T-cell (primary cell): Measurements from ENCODE around the gene ZNF254. TPM values are rescaled to one million over a fixed set of nuclear protein-coding genes. Genes with fewer than 3 reads are reported as not detected.
"Not testable (repeated sequence)": the region's sequence is repeated elsewhere in the genome, so short reads cannot be mapped to it uniquely, and the experiment has no call there.

ENCODE experiments used
- ATAC-seq, 4 experiments: fragments of 200-7000 bp in 3 of 4; fragments of 150-1000 bp in 1 of 4; cut with Tn5 transposase; replicated peaks in 1 of 4; 1 replicate in 3 of 4; 2 replicates in 1 of 4; pipeline ENCODE4 v1.10.0; 2021; ENCODE audit warnings: moderate library complexity in 3 of 4, mild to moderate bottlenecking in 2 of 4, moderate number of reproducible peaks in 1 of 4
- CTCF ChIA-PET, 2 donors: fragments of 300-600 bp; sonication (Branson Sonifier 250); formaldehyde crosslinking; loops; one replicate each; lab custom pipeline; 2022; ENCODE audit warnings: antibody characterized with exemption in 2 of 2; lab: Charles Lee
- POLR2A ChIA-PET, 2 donors: fragments of 300-600 bp; sonication (Branson Sonifier 250); formaldehyde crosslinking; loops; one replicate each; lab custom pipeline; 2022; ENCODE audit warnings: antibody characterized with exemption in 2 of 2; lab: Charles Lee
- DNase-seq, 35 experiments: peaks; one replicate each; pipeline versions ENCODE4 v3.0.0 to v3.0.0-alpha.2; 2013 to 2023
- H3K27ac ChIP-seq: one replicate; pipeline ENCODE4 v1.5.1; 2013; ENCODE audit warnings: low read length
- H3K27me3 ChIP-seq, 2 experiments: replicated peaks in 1 of 2; 1 replicate in 1 of 2; 2 replicates in 1 of 2; pipeline versions ENCODE4 v1.6.1 to v1.7.0; 2013; ENCODE audit warnings: low read length in 1 of 2, mixed read lengths in 1 of 2; ENCODE audit not compliant: control insufficient read depth in 2 of 2, insufficient read depth in 2 of 2; ENCODE audit errors: extremely low read depth in 1 of 2
- H3K36me3 ChIP-seq, 2 donors: 1 replicate in 1 of 2; 2 replicates in 1 of 2; pipeline versions ENCODE4 v1.6.1 to v1.7.0; 2013; ENCODE audit warnings: low read length in 1 of 2; ENCODE audit not compliant: control insufficient read depth in 2 of 2, insufficient read depth in 1 of 2; ENCODE audit errors: extremely low read depth in 1 of 2
- H3K4me1 ChIP-seq, 2 experiments: 1 replicate in 1 of 2; 2 replicates in 1 of 2; pipeline versions ENCODE4 v1.6.1 to v1.7.0; 2013; ENCODE audit warnings: low read length in 2 of 2, mixed read lengths in 1 of 2; ENCODE audit not compliant: insufficient read depth in 2 of 2, control insufficient read depth in 1 of 2; ENCODE audit errors: extremely low read depth in 1 of 2
- H3K4me3 ChIP-seq, 2 donors: 1 replicate in 1 of 2; 2 replicates in 1 of 2; pipeline versions ENCODE4 v1.5.1 to v1.7.0; 2013; ENCODE audit warnings: mild to moderate bottlenecking in 2 of 2, low read length in 1 of 2, moderate library complexity in 1 of 2; ENCODE audit not compliant: control insufficient read depth in 1 of 2; ENCODE audit errors: extremely low read depth in 1 of 2
- H3K9me3 ChIP-seq: 2 replicates; pipeline ENCODE4 v1.7.0; 2013
- H3K27ac Mint-ChIP-seq, 2 donors: one replicate each; pipeline ENCODE4 v1.8.0; 2020 to 2021; ENCODE audit warnings: mild to moderate bottlenecking in 2 of 2, mixed read lengths in 2 of 2
- H3K27me3 Mint-ChIP-seq, 2 donors: one replicate each; pipeline ENCODE4 v1.8.0; 2021 to 2022; ENCODE audit warnings: mixed read lengths in 2 of 2
- H3K36me3 Mint-ChIP-seq: one replicate; pipeline ENCODE4 v1.8.0; 2021; ENCODE audit warnings: mixed read lengths
- H3K4me1 Mint-ChIP-seq, 3 donors: one replicate each; pipeline ENCODE4 v1.8.0; 2020 to 2022; ENCODE audit warnings: mixed read lengths in 3 of 3, mild to moderate bottlenecking in 1 of 3
- H3K4me3 Mint-ChIP-seq, 3 donors: one replicate each; pipeline ENCODE4 v1.8.0; 2020 to 2022; ENCODE audit warnings: mild to moderate bottlenecking in 3 of 3, mixed read lengths in 3 of 3, moderate library complexity in 3 of 3
- H3K9me3 Mint-ChIP-seq, 3 donors: one replicate each; pipeline ENCODE4 v1.8.0; 2020 to 2022; ENCODE audit warnings: mixed read lengths in 3 of 3
- WGBS: methylation state at CpG from one replicate; pipeline ENCODE4 v1.1.5; 2013; ENCODE audit warnings: missing lambda C conversion rate; ENCODE audit not compliant: insufficient coverage; 5-methylcytosine and 5-hydroxymethylcytosine counted together
- total RNA-seq, 35 experiments: library from RNA in 6 of 35; stranded (reverse) in 6 of 35; fragments of 120-200 nt in 1 of 35; gene quantifications; one replicate each; pipeline versions ENCODE4 v1.2.1 to v1.2.4 and lab custom pipeline; 2013 to 2026

ZNF254 gene
- total RNA-seq, 5 donors from 2014 or later (not counting 1 experiment from before 2014, with no cell fraction given), result 9.8 to 15.4 (median 13.8) TPM

DNA sequence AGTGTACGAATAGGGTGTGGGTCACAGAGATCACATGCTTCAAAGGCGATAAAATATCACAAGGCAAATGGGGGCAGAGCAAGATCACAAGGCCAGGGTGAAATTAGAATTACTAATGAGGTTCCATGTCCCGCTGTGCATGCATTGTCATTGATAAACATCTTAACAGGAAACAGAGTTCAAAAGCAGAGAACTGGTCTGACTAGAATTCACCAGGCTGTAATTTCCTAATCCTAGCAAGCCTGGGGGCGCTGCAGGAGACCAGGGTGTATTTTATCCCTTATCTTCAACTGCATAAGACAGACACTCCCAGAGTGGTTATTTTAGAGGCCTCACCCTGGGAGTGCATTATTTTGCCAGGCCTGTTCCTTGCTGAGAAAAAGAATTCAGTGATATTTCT lies 11.5 kb upstream of the ZNF254 start:
- H3K9me3 ChIP-seq, CTCF ChIA-PET, H3K4me3 ChIP-seq, H3K4me1 Mint-ChIP-seq, H3K4me1 ChIP-seq, H3K4me3 Mint-ChIP-seq, DNase-seq, POLR2A ChIA-PET, H3K27ac ChIP-seq, ATAC-seq, H3K36me3 ChIP-seq, H3K27ac Mint-ChIP-seq, H3K27me3 ChIP-seq, H3K27me3 Mint-ChIP-seq, H3K9me3 Mint-ChIP-seq: not testable (repeated sequence)
- H3K36me3 Mint-ChIP-seq, result peaks cover 72% of the 10 kb centered on the region
- 80% methylated on average over 2 of the region's 4 CpGs for WGBS

DNA sequence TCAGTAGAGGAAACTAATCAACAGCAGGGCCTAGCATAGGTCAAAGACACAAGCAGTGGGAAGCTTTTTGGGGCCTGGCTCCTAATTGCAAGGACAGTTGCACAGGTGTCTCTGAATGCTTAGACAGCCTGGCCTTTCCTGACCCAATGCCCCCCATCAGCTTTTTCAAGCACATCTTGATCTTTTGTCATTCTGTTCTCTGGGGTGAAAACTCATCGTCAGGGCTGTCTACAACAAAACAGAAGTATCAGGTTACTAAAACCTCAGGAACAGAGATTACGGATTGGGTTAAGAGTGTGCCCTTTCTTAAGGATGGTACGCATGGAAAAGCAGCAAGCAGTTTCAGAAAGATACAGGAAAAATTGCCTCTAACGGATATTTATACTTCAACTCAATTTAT lies 8.3 kb upstream of the ZNF254 start:
- Histone ChIP-seq H3K27me3 (no peaks in the 10 kb centered on the region), H3K36me3 (peaks cover 2 to 3% of the 10 kb centered on the region in 2 donors), H3K4me3 (no peak overlapping the region), H3K4me1 (no peaks in the 10 kb centered on the region), H3K27ac (no peak overlapping the region), H3K9me3 (no peaks in the 10 kb centered on the region)
- no peak for DNase-seq
- ATAC-seq, result no peak
- no peak overlapping the region for H3K27ac Mint-ChIP-seq
- WGBS, result 100% methylated on average over 1 of the region's 4 CpGs
- H3K36me3 Mint-ChIP-seq, result peaks cover 64% of the 10 kb centered on the region
- H3K27me3 Mint-ChIP-seq, result no peaks in the 10 kb centered on the region
- ChIA-PET CTCF (interaction anchor here (0.5 to 0.6 kb wide), 2 partner anchors 66 to 806 kb away, joined by 3 to 4 read pairs; no protein-coding TSS in a partner anchor), POLR2A (no interaction called here)
- H3K9me3 Mint-ChIP-seq, result peaks cover 5 to 6% (median 6%) of the 10 kb centered on the region in 3 donors
- H3K4me3 Mint-ChIP-seq, result no peak overlapping the region
- peaks cover 3 to 5% (median 3%) of the 10 kb centered on the region in 3 donors for H3K4me1 Mint-ChIP-seq

DNA sequence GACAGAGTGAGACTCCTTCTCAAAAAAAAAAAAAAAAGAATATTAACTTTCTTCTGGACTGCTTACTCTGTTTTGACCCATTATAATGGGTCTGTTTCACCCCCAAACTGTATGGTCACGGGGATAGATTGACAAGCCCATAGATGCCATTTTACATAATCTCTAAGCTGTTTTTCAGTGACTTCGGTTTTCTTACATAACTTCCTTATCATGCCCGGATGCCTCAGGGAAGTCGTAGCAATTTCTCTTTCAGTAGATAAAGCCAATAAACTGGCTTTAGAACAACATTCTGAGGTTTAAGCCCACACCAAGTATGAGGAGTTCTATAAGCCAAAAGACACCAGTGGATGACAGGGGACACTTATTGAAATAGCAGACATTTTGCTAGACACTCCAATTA lies 5.9 kb upstream of the ZNF254 start:
- Mint-ChIP-seq H3K4me3 (no peak overlapping the region), H3K9me3 (no peaks in the 10 kb centered on the region), H3K36me3 (peaks cover 42% of the 10 kb centered on the region), H3K27me3 (no peaks in the 10 kb centered on the region), H3K4me1 (no peaks in the 10 kb centered on the region), H3K27ac (no peak overlapping the region)
- Histone ChIP-seq H3K27ac (no peak overlapping the region), H3K9me3 (no peaks in the 10 kb centered on the region), H3K36me3 (peaks cover 0 to 2% of the 10 kb centered on the region in 2 donors), H3K4me1 (no peaks in the 10 kb centered on the region), H3K4me3 (no peak overlapping the region), H3K27me3 (no peaks in the 10 kb centered on the region)
- ATAC-seq (no peak), DNase-seq (no peak)
- 89% methylated on average over 1 of the region's 4 CpGs for WGBS
- CTCF ChIA-PET, result interaction anchor here in 1 of 2 donors (0.6 kb wide), 1 partner anchor 319 kb away, joined by 3 read pairs; no protein-coding TSS in a partner anchor
- POLR2A ChIA-PET, result no interaction called here

DNA sequence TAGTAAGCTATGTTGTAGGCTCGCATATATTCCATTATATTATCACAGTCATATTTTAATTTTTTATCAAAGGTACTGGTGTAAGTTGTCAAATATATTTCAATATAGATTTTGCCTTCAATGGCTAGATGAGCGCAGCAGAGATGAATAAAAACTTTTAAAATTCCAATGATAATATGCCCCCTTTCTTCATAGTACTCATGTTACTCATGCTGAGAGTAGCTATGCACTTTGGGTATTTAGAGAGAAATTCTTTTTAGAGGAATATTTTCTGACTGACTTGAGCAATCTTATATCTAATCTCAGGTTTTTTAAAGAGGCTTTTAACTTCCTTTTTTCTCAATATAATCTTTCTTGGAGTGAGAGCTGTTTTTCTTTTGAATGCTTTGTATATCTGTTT lies 11.4 kb downstream of the ZNF254 start:
- POLR2A ChIA-PET, result interaction anchor here in 1 of 2 donors (0.7 kb wide), 1 partner anchor 15 kb away, joined by 4 read pairs; no protein-coding TSS in a partner anchor
- DNase-seq, result no peak
- peaks cover 8 to 40% (median 38%) of the 10 kb centered on the region in 3 donors for H3K4me1 Mint-ChIP-seq
- CTCF ChIA-PET, result interaction anchor here (0.6 kb wide), 2 partner anchors 24 to 403 kb away, joined by 4 to 5 read pairs; no protein-coding TSS in a partner anchor
- H3K36me3 Mint-ChIP-seq, result peaks cover 63% of the 10 kb centered on the region
- no peak for ATAC-seq
- H3K27me3 Mint-ChIP-seq, result no peaks in the 10 kb centered on the region
- H3K4me3 Mint-ChIP-seq, result no peak overlapping the region
- Histone ChIP-seq H3K36me3 (peaks cover 0 to 2% of the 10 kb centered on the region in 2 donors), H3K27me3 (no peaks in the 10 kb centered on the region), H3K4me3 (no peak overlapping the region), H3K4me1 (peaks cover 4 to 5% of the 10 kb centered on the region in 2 experiments), H3K27ac (no peak overlapping the region), H3K9me3 (no peaks in the 10 kb centered on the region)
- WGBS, result no CpG with 5 or more reads among the region's 2 CpGs
- no peak overlapping the region for H3K27ac Mint-ChIP-seq
- peaks cover 4 to 22% (median 12%) of the 10 kb centered on the region in 3 donors for H3K9me3 Mint-ChIP-seq

- DNase-seq (no peak), ATAC-seq (no peak)
- Histone ChIP-seq H3K27ac (no peak overlapping the region), H3K9me3 (no peaks in the 10 kb centered on the region), H3K27me3 (no peaks in the 10 kb centered on the region), H3K36me3 (peaks cover 0 to 10% of the 10 kb centered on the region in 2 donors), H3K4me1 (peaks cover under 1 to 5% of the 10 kb centered on the region in 2 experiments), H3K4me3 (no peak overlapping the region)
- Mint-ChIP-seq H3K27me3 (no peaks in the 10 kb centered on the region), H3K4me1 (peaks cover 8 to 32% (median 32%) of the 10 kb centered on the region in 3 donors), H3K27ac (no peak overlapping the region), H3K9me3 (peaks cover 4 to 26% (median 14%) of the 10 kb centered on the region in 3 donors), H3K4me3 (no peak overlapping the region), H3K36me3 (peaks cover 71% of the 10 kb centered on the region)
- ChIA-PET POLR2A (no interaction called here), CTCF (interaction anchor here in 1 of 2 donors (0.6 kb wide), 2 partner anchors 12 to 288 kb away, joined by 4 read pairs; no protein-coding TSS in a partner anchor)
Observed at GRCh38 chr19:24099829-24100228, 12.8 kb downstream of the ZNF254 start.

DNA sequence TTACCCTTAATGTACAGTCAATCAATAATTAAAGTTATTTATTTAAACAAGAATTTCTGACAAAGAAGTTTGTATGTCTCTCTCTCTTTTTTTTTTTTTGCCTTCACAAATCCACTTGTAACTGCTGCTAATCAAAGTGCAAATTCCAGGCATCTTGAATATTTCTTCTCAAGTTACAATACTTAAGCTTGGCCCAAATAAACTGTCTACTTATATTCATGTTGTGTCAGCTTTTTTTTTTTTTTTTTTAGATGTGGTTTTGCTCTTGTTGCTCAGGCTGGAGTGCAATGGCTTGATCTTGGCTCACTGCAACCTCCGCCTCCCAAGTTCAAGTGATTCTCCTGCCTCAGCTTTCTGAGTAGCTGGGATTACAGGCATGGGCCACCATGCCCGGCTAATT lies 13.6 kb downstream of the ZNF254 start:
- H3K27me3 Mint-ChIP-seq, ATAC-seq, H3K4me3 ChIP-seq, H3K4me1 ChIP-seq, H3K9me3 ChIP-seq, H3K36me3 ChIP-seq, H3K27me3 ChIP-seq, H3K4me3 Mint-ChIP-seq, H3K27ac Mint-ChIP-seq, CTCF ChIA-PET, DNase-seq, H3K27ac ChIP-seq: not testable (repeated sequence)
- no CpG with 5 or more reads among the region's 2 CpGs for WGBS
- Mint-ChIP-seq H3K4me1 (peaks cover 2 to 25% (median 25%) of the 10 kb centered on the region in 3 donors), H3K9me3 (peaks cover 4 to 23% (median 15%) of the 10 kb centered on the region in 3 donors), H3K36me3 (peaks cover 71% of the 10 kb centered on the region)
- POLR2A ChIA-PET, result interaction anchor here in 1 of 2 donors (0.7 kb wide), 1 partner anchor 25 kb away, joined by 3 read pairs; no protein-coding TSS in a partner anchor
